ENCODE measurements around the gene RELN. TPM values are rescaled to one million over a fixed set of nuclear protein-coding genes. Genes with fewer than 3 reads are reported as not detected.

The RELN gene
- total RNA-seq, 1 donor from 2014 or later = 31.9 TPM

DNA sequence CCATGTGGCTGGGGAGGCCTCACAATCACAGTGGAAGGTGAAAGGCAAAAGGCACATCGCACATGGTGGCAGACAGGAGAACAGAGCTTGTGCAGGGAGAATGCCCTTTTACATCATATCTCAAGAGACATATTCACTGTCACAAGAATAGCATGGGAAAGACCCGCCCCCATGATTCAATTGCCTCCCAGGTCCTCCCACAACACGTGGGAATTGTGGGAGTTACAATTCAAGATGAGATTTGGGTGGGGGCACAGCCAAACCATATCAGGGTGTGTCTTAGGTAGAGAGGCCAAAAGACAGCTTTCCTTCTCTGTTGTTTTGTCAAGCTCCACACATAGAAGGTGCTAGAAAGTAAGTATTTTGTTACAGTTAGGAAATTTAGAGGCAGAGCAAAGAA, 522.6 kb downstream of the RELN start:
- no peak for DNase-seq

DNA sequence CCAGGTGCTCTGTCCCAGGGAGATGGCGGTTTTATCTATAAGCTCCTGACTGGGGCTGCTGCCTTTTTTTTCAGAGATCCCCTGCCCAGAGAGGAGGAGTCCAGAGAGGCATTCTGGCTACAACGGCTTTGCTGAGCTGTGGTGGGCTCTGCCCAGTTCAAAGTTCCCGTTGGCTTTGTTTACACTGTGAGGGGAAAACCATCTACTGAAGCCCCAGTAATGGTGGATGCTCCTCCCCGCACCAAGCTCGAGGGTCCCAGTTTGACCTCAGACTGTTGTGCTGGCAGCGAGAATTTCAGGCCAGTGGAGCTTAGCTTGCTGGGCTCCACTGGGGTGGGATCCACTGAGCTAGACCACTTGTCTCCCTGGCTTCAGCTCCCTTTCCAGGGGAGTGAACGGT, 527.1 kb downstream of the RELN start:
- no peak for DNase-seq

DNA sequence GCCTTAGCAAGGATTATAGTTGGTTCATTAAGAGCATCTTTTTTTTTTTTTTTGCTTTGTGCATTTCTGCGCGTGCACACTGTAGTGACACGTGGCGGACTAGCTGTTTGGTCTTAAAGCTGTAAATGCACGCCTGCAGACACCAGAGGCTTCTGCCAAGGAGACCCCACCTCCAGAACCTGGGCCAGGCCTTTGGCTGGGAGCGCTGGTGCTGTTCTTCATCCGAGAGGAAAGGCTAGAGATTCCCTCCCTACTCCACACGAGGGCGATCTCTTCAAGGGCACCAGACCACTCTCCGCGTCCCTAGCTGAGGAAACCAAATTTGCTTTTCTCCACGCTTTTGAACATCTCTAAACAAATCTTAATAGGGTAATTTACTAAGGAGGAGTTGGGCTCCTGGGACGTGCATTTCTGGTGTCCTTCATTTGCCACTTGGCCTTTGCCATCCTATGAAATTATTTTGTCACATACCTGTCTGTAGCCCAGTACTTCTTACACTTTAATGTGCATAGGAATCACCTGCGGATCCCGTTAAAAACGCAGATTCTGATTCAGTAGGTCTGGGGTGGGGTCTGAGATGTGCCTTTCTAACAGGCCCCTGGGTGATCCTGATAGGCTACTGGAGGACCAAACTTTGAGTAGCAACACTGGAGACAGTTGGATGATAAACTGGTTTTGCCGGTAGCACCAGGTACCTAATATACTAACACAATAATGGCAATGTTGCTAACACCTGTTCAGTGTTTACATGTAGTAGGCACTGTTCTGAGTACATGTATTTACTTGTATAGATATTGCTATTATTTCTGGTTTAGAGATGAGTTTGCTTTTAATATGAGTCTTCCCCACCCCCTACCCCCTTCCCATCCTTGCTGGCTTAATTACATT, 542.1 kb downstream of the RELN start:
- DNase-seq = peak; percentile 52

GRCh38 chr7:103446049-103446520, 543.4 kb downstream of the RELN start, which contains the start of gene SLC26A5:
TSS of gene SLC26A5 (minus strand) at chr7:103446207. CDS start at chr7:103421514, 24,693 bp downstream.
- peak; percentile 14 for DNase-seq

- peak; percentile 12 for DNase-seq
These were observed 544.0 kb downstream of the RELN start for GRCh38 chr7:103445228-103446048.

DNA sequence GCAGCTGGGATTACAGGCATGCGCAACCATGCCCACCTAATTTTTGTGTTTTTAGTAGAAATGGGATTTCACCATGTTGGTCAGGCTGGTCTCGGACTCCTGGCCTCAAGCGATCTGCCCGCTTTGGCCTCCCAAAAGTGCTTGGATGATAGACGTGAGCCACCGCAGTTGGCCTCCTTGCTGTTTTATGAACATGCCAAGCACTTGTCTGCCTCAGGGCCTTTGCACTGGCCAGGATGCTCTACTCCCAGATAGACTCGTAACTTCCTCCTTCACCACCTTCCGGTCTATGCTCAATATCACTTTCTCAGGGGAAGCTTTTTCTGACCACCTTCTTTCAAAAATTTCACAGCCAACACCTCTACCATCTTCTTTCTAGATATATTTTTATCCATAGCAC, 549.8 kb downstream of the RELN start:
- no peak for DNase-seq

DNA sequence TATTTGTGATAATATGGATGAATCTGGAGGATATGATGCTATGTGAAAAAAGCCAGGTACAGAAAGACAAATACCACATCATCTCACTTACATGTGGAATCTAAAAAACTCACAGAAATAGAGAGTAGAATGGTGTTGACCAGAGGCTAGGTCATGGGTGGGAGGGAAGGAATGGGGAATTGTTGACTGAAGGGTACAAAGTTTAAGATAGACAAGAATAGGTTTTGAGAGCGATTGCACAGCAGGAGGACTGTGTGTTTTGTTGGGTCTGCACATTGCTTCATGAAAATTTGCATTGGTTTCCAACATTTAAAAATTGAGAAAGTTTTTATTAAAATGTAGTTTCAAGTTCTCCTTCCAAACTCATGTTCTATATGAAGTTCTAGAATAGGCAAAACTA, 551.8 kb downstream of the RELN start:
- DNase-seq = no peak

GRCh38 chr7:103432712-103433111, 556.7 kb downstream of the RELN start:
- DNase-seq = no peak

GRCh38 chr7:103425177-103425576, 564.3 kb downstream of the RELN start:
- DNase-seq = no peak

DNA sequence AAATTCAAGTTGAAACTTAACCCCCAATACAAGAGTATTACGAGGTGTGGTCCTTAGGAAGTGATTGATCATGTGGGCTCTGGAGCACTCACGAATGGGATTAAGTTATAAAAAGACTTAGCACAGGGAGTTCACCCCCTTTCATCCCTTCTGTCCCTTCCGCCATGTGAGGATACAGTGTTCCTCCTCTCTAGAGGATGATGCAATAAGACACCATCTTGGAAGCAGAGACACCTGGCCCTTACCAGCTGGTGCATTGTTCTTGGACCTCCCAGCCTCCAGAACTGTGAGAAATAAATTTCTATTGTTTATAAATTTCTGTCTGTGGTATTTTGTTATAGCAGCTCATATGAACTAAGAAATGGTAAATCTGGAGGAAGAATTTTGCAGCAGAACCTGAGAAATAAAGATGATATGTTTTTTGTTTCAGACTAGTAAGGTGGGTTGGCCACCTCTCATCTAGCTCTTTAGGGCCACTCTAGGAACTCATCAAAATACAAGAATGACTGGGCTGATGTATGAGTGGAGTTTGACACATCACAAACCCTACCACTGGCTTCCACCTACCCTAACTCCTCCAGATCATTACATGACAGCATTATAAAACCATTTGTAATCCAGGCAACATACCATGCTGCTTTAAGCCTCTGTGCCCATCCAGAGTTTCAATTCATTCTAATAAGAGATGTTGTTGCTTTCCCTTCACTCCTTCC, 565.8 kb downstream of the RELN start:
- no peak for DNase-seq

Small RNAs within 50 kb of the gene (small RNA-seq; reads per million reads assigned to genes)
- not detected for gene RF00019 (ENCODE audit: low replicate concordance)

Other genes with a start within 250 kb of the RELN start
- 213 TPM for gene ORC5, start 218.4 kb upstream of the RELN start, total RNA-seq